NCI-H1930 (cell line): Measurements from ENCODE around the gene KRTAP10-7.
"Not testable (repeated sequence)": the region's sequence is repeated elsewhere in the genome, so short reads cannot be mapped to it uniquely, and the experiment has no call there.

Experiments
- DNase-seq, 2 experiments: peaks; one replicate each; lab custom pipeline; 2025; lab: John Stamatoyannopoulos, UW

KRTAP10-7 gene

DNA sequence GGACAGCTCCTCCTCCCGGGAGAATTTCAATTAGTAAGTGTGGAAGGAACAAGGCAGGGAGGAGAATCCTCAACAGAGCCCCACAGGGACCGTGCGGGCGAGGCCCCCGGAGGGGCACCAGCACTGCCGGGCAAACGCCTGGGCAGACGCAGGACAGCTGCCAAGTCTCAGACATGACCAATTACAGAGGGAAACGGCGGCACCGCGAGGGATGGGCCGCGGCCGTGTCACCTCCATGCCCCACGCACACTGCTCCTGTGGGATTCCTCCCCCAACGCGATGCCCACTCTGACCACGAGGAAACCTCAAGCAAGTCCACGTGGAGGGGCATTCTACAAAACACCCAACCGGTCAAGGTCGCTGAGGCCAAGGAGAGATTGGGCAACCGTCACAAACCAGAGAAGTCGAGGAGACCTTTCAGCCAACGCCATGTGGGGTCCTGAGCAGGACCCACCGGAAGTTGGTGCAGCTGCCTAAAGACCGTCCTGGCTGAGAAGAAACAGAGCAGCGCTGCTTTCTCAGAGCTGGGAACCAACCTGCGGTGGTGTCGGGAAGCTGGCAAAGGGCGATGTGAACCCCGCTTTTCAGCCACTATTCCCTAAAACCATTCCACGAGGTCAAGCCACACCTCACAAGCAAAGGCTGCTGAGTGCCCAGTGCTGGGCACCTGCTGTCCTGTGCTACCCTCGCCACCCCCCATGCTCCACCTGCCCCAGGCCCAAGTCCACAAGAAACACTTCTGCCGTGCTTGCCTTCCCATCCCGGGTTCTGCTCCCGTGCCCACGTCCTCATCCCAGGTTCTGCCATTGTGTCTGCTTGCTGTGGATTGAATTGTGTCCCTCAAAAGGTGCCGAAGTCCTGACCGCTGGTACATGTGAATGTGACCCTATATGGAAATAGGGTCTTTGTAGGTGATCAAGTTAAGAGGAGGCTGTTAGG, 28.3 kb upstream of the KRTAP10-7 start:
- no peak for DNase-seq

- DNase-seq, result no peak
These were observed 27.3 kb upstream of the KRTAP10-7 start for GRCh38 chr21:44572959-44573583.

- not testable (repeated sequence) for DNase-seq
These were observed 26.6 kb upstream of the KRTAP10-7 start, which contains the start of gene KRTAP10-4 for GRCh38 chr21:44573630-44574456. TSS of gene KRTAP10-4 (plus strand) at chr21:44573729. CDS start at chr21:44573759, 30 bp downstream.

DNA sequence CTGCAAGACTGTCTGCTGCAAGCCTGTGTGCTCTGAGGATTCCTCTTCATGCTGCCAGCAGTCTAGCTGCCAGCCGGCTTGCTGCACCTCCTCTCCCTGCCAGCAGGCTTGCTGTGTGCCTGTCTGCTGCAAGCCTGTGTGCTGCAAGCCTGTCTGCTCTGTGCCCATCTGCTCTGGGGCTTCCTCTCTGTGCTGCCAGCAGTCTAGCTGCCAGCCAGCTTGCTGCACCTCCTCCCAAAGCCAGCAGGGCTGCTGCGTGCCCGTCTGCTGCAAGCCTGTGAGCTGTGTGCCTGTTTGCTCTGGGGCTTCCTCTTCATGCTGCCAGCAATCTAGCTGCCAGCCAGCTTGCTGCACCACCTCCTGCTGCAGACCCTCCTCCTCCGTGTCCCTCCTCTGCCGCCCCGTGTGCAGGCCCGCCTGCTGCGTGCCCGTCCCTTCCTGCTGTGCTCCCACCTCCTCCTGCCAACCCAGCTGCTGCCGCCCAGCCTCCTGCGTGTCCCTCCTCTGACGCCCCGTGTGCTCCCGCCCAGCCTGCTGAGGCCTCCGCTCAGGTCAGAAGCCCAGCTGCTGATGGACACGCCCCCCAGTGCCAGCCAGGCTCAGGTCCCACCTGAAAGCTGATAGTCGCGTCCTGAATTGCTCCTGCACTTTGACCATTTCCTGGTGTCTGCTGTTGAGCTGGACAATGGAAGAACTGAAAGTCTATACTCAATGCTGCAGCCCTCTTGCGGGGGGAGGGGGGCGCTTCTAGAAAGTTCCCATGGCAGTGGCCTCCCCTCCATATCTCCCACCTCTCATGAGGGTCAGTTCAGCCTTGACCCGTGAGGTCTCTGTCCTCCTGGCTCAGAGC, 25.7 kb upstream of the KRTAP10-7 start:
- DNase-seq, result peak in 1 of 2 experiments; percentile 9

DNA sequence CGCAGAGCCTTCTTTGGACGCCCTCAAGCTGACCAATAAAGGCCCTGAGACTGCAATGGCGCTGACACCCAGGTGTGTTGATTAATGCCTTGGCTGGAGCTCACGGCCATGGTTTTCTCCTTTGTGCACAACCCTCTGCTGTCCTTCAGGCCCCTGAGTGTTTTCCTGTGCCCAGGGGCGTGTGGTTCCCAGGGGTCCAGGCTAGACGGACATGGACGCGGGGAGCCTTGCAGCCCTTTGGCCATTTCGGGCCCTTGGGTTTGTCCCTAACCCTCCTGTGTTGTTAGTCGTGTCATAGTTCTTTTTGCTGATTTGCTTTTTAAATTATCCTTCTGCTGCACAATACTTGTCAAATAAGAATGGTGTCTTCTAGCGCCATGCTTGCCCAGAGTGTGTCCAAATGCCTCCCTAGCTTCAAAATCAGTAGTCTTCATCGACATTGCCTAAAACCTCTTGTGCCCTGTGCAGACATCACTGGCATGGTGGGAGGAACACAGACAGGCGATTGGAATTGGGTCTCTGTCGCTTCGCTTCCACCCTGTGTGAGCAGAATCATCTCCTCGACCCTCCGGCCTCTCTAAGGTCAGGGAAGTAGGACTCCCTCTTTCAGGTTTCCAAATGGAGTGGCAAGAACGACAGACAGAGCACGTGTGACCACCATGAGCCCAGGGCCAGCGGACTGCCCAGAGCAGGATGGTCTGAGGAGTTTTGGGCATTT, 24.9 kb upstream of the KRTAP10-7 start:
- no peak for DNase-seq

- no peak for DNase-seq
These were observed 24.4 kb upstream of the KRTAP10-7 start for GRCh38 chr21:44576025-44576420.

DNA sequence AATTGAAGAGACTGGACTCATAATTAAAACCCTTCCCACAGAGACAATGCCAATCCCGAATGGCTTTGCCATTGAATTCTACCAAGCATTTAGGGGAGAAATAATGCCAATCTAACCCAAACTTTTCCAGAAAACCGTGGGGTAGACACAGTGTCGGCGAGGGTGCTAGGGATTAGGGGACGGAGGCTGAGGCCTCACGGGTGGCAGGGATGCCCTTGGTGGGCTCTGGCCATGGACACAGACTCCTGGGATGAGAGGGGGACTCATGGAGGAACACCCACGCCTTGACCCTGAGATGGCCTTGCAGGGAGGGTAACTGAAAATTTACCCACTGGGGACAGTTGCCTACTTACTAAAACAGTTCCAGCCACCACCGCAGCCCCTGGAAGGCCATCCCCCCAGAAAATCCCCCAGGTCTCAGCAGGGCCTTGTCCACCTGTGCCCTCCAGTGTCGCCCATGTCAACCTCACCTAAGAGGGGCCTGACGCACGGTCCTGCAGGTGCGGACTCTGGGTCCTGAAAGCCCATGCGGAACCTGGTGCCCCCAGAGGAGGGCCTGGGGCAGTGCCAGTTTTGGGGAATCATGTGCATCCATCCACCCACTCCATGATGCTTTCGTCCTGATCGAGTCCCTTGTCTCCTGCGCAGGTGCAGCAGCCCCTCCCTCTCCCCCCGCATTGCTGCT, 21.9 kb upstream of the KRTAP10-7 start:
- no peak for DNase-seq

- no peak for DNase-seq
These were observed 21.2 kb upstream of the KRTAP10-7 start for GRCh38 chr21:44579056-44579832.

- no peak for DNase-seq
These were observed 20.6 kb upstream of the KRTAP10-7 start for GRCh38 chr21:44579833-44580144.

DNA sequence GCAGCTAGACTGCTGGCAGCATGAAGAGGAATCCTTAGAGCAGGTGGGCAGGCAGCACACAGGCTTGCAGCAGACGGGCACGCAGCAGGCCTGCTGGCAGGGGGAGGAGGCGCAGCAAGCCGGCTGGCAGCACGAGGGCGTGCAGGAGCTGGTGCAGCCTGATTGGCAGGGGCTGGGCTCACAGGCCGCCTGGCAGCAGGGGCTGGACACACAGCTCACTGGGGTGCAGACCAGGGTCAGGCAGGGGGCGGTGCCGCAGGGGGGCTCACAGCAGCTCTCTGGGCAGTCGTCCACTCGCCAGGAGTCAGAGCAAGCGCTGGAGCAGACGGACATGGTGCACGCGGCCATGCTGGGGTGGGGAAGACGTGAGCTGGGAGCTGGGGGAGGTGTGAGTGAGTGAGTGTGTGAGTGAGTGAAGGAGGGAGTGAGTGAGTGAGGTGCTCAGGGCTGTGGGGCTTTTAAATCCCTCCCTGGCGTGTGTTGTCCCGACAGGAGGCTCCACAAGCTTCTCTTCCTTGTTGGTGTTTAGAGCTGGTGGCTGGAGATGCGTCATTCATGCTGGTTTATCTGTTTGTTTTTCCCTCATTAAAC, 20.1 kb upstream of the KRTAP10-7 start, which contains the start of gene KRTAP10-5:
KRTAP10-5 (minus strand) TSS at position 374 of the 591 bp plus-strand sequence; CDS start at position 348, 26 bp downstream.
- not testable (repeated sequence) for DNase-seq

GRCh38 chr21:44581158-44581557, 19.2 kb upstream of the KRTAP10-7 start:
- no peak for DNase-seq

DNA sequence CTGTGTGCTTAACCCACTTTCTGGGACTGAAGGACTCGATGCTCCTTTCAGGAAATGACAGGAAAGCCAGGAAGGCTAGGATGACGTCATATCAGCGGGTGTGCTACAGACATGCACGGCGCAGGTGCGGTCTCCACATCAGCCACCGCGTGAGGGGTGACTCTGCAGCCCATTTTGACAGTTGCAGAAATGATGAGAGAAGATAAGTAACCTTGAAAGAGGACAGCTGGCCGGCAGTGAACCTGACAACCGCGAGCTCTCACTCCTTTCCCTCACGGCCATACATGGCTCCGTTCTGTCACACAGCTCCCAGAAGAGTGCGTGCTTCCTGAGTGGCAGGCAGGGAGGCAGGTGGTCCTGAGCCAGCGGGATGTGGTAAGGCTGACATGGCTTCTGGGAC, 18.3 kb upstream of the KRTAP10-7 start:
- DNase-seq, result no peak

DNA sequence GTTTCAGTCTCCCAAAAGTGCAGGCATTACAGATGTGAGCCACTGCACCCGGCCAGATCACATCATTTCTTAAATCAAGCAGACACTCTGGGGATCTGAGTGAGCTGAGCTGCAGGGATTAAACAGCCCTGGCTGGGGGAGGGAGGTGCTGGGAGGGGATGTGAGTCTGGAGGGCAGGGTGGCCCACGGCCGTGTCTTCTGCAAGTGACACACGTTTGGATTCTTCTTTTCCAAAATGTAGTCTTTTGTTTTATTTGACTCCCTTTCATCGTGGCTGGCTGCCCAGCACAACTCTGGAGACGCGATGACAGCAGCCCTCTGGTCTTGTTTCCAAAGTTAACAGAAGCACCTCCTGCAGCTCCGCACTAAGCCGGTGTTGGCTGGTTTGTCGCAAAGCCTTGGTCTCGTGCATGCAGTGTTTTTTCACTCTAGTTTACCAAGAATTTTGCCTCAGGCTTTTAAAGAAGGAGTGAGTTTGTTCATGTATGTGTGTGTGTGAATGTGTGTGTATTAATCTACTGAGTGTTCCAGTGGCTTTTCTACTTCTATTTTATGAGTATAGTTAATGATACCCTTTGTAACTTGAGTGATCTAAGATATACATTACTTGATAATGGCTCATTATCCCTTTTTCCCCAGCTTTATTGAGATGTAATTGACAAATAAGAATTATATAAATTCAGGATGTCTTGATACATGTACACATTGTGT, 17.2 kb upstream of the KRTAP10-7 start:
- no peak for DNase-seq

DNA sequence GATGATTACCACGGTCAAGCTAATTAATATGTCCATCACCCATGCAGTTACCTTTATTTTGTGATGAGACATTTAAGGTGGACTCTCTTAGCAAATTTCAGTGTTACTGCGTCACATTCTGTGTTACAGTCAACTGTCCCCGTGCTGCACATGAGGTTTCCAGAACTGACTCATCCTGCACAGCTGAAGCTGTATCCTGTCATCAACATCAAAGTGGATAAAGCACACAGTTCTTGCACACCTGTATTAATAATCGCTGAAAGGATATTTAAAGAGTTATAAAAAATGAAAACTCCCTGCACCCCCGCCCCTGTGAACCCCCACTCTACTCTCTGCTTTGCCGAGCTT, 16.6 kb upstream of the KRTAP10-7 start:
- DNase-seq, result no peak

DNA sequence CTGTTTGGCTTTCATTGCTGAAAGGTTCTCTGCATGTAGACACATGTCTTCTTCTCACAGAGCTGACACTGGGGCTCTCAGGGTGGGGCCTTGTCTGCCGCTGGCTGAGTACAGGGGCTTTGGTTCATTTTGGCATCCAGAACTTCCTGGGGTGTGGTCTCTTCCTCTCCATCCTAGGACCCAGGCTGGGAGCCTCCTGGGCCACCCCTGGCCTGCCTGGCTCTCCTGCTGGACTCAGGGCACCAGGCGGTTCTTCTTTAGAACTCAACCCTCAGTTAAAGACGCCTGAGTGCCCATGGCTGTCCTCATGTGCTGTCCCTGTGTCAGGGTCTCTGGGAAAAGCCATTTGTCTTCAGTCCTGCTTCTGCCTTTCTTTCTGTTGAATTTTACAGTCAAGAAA, 14.5 kb upstream of the KRTAP10-7 start:
- DNase-seq, result no peak

- DNase-seq, result no peak
These were observed 11.3 kb upstream of the KRTAP10-7 start for GRCh38 chr21:44589094-44589493.

GRCh38 chr21:44589586-44590305, 10.7 kb upstream of the KRTAP10-7 start:
- DNase-seq, result no peak

GRCh38 chr21:44590311-44590721, 10.1 kb upstream of the KRTAP10-7 start:
- DNase-seq, result no peak
